HFFc6 (cell line): ENCODE data around the gene GLIS1. TPM values are rescaled to one million over a fixed set of nuclear protein-coding genes. Genes with fewer than 3 reads are reported as not detected.

Source experiments
- DNase-seq: peaks from one replicate; pipeline ENCODE4 v3.0.0-alpha.2; 2018
- H3K27ac Mint-ChIP-seq: 2 replicates; pipeline ENCODE4 v1.8.0; 2020; ENCODE audit warnings: mild to moderate bottlenecking, mixed read lengths
- H3K27me3 Mint-ChIP-seq: 2 replicates; pipeline ENCODE4 v1.8.0; 2021; ENCODE audit warnings: mild to moderate bottlenecking, moderate library complexity, mixed read lengths; ENCODE audit not compliant: insufficient read depth
- H3K36me3 Mint-ChIP-seq: 2 replicates; pipeline ENCODE4 v1.8.0; 2021; ENCODE audit warnings: low read depth, mixed read lengths
- H3K4me1 Mint-ChIP-seq: 2 replicates; pipeline ENCODE4 v1.8.0; 2020; ENCODE audit warnings: low read depth, mixed read lengths
- H3K4me3 Mint-ChIP-seq: 2 replicates; pipeline ENCODE4 v1.8.0; 2020; ENCODE audit warnings: mild to moderate bottlenecking, moderate library complexity, mixed read lengths
- H3K9me3 Mint-ChIP-seq: 2 replicates; pipeline ENCODE4 v1.8.0; 2020; ENCODE audit warnings: mild to moderate bottlenecking, mixed read lengths
- total RNA-seq, 6 experiments: library from RNA; stranded (reverse); fragmentation: NEBNext Ultra II Directional; extraction: Animal tissue kit (Norgen Biotek cat#: 25700); gene quantifications; 2 replicates in 1 of 6; 3 replicates in 5 of 6; pipeline ENCODE4 v1.2.3, GENCODE V29; 2021
- TF ChIP-seq, protein P1 (sequence below): fragments of 200-600 bp; sonication (generic); IDR thresholded peaks from 2 replicates; pipeline ENCODE4 v1.5.0; 2021; ENCODE audit warnings: antibody characterized with exemption, mild to moderate bottlenecking

The GLIS1 gene
- total RNA-seq, 6 experiments from 2014 or later: 1.1 to 1.9 (median 1.2) TPM

DNA sequence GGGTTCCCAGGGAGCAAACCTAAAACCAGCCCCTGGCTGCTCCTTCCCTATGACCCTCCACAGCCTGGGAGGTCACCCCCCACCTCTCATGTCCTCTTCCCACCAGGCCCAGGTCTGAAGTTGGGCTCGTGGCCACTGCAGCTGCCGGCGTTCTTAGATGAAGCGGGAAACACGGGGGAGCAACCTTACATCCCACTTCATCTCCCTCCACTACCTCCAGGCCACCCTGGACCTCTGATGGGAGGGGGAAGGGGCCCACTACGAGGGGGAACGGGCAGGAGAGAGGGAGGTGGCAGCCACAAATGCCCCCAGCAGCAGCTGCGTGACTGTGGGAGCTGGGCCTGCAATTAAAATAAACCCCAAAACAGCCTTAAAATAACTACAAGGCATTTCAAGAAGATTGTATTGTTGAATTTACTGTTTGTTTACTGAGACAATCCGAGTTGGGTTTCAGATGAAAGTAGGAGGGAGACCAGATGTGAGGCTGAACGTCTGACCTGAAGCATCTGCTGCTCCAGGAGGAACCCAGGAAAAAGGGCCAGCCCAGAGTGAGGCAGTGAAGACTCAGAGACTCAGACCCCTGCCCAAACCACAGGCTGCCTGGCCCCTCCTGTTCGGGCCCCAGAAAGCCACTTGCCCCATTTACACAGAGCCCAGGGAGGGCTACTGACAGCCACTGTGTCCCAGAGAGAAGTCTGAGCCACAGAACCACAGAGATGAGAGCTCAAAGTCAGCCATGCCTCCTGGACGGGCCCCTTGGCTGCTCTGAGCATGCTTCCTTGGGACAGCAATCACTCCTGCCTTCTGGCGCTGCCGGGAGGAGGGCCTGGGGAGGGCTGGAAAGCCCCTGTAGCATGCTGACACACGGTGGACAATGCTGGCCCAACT lies 59.8 kb downstream of the GLIS1 start:
- Mint-ChIP-seq H3K9me3 (no peaks in the 10 kb centered on the region), H3K27ac (no peak overlapping the region), H3K4me1 (no peaks in the 10 kb centered on the region)

DNA sequence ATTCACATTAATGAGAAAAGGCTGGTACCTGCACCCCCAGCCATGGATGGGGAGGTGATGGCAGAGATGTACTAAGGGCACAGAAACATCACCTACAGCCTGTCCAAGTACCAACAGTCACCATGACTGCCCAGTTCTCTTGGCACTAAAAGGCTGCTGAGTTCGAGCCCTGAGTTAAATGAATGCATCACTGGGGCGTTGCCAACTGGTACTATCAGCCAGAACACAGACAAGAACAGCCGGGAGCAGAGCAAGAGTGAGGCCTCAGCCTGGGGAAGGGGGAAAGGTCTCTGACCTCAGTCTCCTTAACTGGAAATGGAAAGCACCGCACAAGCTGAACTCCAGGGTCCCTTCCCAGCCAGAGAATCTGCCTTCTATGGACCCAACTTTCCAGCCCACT lies 60.5 kb downstream of the GLIS1 start:
- Mint-ChIP-seq H3K27me3 (peaks cover 28% of the 10 kb centered on the region), H3K27ac (no peak overlapping the region), H3K4me3 (no peak overlapping the region), H3K9me3 (no peaks in the 10 kb centered on the region), H3K4me1 (no peaks in the 10 kb centered on the region), H3K36me3 (no peaks in the 10 kb centered on the region)
- DNase-seq: no peak
- TF ChIP-seq, protein P1, sequence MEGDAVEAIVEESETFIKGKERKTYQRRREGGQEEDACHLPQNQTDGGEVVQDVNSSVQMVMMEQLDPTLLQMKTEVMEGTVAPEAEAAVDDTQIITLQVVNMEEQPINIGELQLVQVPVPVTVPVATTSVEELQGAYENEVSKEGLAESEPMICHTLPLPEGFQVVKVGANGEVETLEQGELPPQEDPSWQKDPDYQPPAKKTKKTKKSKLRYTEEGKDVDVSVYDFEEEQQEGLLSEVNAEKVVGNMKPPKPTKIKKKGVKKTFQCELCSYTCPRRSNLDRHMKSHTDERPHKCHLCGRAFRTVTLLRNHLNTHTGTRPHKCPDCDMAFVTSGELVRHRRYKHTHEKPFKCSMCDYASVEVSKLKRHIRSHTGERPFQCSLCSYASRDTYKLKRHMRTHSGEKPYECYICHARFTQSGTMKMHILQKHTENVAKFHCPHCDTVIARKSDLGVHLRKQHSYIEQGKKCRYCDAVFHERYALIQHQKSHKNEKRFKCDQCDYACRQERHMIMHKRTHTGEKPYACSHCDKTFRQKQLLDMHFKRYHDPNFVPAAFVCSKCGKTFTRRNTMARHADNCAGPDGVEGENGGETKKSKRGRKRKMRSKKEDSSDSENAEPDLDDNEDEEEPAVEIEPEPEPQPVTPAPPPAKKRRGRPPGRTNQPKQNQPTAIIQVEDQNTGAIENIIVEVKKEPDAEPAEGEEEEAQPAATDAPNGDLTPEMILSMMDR: no peak

More for the DNA sequence above, 59.8 kb downstream of the GLIS1 start:
- TF ChIP-seq, protein P1: no peak
- DNase-seq: no peak
- Mint-ChIP-seq H3K27me3 (peaks cover 23% of the 10 kb centered on the region), H3K36me3 (no peaks in the 10 kb centered on the region), H3K4me3 (no peak overlapping the region)

DNA sequence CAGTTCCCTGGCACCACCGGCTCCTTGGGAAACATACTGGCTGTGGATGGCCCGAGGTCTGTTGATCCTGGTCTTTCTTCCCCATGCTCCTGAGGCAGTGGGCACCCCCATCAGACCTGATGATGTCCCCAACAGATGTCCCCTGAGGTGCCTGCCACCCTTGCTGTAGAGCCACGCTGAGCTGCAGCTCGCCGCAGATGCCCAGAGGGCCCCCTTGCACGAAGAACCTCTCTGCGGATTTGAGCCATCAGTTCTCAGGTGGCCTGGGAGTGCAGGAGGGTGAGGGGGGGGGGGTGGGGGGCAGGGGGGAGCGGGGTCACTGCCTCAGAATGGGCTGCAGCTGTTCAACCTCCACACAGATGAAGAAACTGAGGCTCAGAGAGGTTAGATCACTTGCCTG lies 60.9 kb downstream of the GLIS1 start:
- no peaks in the 10 kb centered on the region for H3K9me3 Mint-ChIP-seq
- H3K27ac Mint-ChIP-seq: no peak overlapping the region
- TF ChIP-seq, protein P1: no peak
- no peak overlapping the region for H3K4me3 Mint-ChIP-seq
- no peaks in the 10 kb centered on the region for H3K36me3 Mint-ChIP-seq
- H3K27me3 Mint-ChIP-seq: peaks cover 29% of the 10 kb centered on the region
- DNase-seq: no peak
- no peaks in the 10 kb centered on the region for H3K4me1 Mint-ChIP-seq

DNA sequence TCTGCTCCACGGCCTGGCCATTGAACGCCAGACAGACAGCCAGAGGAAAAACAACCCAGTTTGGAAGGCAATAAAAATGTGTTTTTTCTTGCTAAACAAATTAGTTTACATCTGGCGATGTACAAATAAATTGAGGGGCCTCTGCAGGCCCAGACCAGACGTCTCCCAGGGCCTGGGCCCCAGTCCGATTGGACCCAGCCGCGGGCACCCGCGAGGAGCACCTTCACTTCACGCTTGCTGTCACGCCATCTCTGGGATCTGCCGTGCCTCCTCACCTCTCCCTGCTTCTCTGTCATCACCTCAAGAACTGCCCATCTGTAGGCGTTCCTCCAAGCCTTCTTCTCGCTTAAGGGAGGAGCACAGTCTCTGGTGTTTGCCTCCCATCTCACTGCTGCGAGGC lies 61.5 kb downstream of the GLIS1 start:
- H3K27me3 Mint-ChIP-seq: peaks cover 29% of the 10 kb centered on the region
- no peak for DNase-seq
- H3K4me1 Mint-ChIP-seq: no peaks in the 10 kb centered on the region

DNA sequence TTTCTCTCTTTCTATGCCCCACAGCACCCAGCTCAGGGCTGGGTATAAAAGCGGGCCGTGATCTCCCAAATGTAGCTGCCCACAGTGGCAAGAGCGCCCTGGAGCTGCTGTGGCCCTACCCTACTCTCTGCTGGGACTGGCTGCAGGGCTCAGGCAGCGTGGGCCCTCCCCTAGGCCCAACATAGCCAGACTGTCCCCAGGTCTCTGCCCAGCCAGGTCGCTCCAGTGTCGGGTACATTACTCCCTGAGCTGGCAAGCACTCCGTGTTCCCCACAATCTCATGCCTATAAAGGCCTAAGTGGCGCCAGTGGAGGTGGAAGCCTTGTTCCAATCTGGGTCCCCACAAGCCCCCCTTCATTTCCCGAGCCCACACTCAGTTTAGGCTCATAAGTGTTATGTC lies 66.2 kb downstream of the GLIS1 start:
- Mint-ChIP-seq H3K9me3 (no peaks in the 10 kb centered on the region), H3K4me3 (no peak overlapping the region), H3K27me3 (peaks cover 25% of the 10 kb centered on the region), H3K36me3 (no peaks in the 10 kb centered on the region), H3K4me1 (no peaks in the 10 kb centered on the region), H3K27ac (no peak overlapping the region)
- TF ChIP-seq, protein P1: no peak
- DNase-seq: no peak

More for the DNA sequence above, 61.5 kb downstream of the GLIS1 start:
- no peaks in the 10 kb centered on the region for H3K9me3 Mint-ChIP-seq
- no peak overlapping the region for H3K27ac Mint-ChIP-seq
- H3K4me3 Mint-ChIP-seq: no peak overlapping the region
- H3K36me3 Mint-ChIP-seq: no peaks in the 10 kb centered on the region
- TF ChIP-seq, protein P1: no peak
